ENCODE measurements around the gene PRSS33. TPM values are rescaled to one million over a fixed set of nuclear protein-coding genes. Genes with fewer than 3 reads are reported as not detected.
A peak's percentile ranks its signal among the peaks of the same experiment; 100 is the strongest.

PRSS33 gene
- total and polyA plus RNA-seq, 9 of the 15 experiments (the other 6 are each of a cell fraction or from before 2014, with no cell fraction given): not detected

GRCh38 chr16:2777231-2777902, 10.0 kb downstream of the PRSS33 start, which contains the start of gene ELOB (continued):
- TF ChIP-seq BRF2 (IDR thresholded peaks at IDR 0.05; ENCODE audit: borderline replicate concordance, insufficient read depth, insufficient read length): no peak
- no peak for TF ChIP-seq POLR3A (IDR thresholded peaks at IDR 0.05; ENCODE audit: borderline replicate concordance, extremely low read depth, insufficient read depth, insufficient read length)
- no peak for TF ChIP-seq HNRNPK (IDR thresholded peaks at IDR 0.05; ENCODE audit: low read depth, low read length, poor library complexity, severe bottlenecking)
- no peak for TF ChIP-seq ZNF398 (CRISPR knock-in tag; IDR thresholded peaks at IDR 0.05)
- no peak for TF ChIP-seq FOXA1 (IDR thresholded peaks at IDR 0.05; ENCODE audit: borderline replicate concordance)
- no peak for TF ChIP-seq MXD1 (CRISPR knock-in tag; IDR thresholded peaks at IDR 0.05; ENCODE audit: borderline replicate concordance, poor library complexity, severe bottlenecking)
- TF ChIP-seq ZBED1 (IDR thresholded peaks at IDR 0.05): no peak
- TF ChIP-seq, protein P1, sequence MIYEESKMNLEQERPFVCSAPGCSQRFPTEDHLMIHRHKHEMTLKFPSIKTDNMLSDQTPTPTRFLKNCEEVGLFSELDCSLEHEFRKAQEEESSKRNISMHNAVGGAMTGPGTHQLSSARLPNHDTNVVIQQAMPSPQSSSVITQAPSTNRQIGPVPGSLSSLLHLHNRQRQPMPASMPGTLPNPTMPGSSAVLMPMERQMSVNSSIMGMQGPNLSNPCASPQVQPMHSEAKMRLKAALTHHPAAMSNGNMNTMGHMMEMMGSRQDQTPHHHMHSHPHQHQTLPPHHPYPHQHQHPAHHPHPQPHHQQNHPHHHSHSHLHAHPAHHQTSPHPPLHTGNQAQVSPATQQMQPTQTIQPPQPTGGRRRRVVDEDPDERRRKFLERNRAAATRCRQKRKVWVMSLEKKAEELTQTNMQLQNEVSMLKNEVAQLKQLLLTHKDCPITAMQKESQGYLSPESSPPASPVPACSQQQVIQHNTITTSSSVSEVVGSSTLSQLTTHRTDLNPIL (CRISPR knock-in tag; IDR thresholded peaks at IDR 0.05): no peak
- TF ChIP-seq DNMT1 (IDR thresholded peaks at IDR 0.05): no peak
- no peak; the same call in none of the 2 replicates for TF ChIP-seq ZC3H4 (CRISPR knock-in tag; IDR thresholded peaks at IDR 0.05; ENCODE audit: borderline replicate concordance)
- TF ChIP-seq ZSCAN29 (IDR thresholded peaks at IDR 0.05): no peak
- 0 out of 2 replicates have a peak, but pooled peaks have one; percentile 65 for TF ChIP-seq THRB (CRISPR knock-in tag; conservative IDR thresholded peaks at IDR 0.05)
- TF ChIP-seq STAT5B (CRISPR knock-in tag; IDR thresholded peaks at IDR 0.05): no peak
- no peak for TF ChIP-seq ZBTB5 (IDR thresholded peaks at IDR 0.05)
- TF ChIP-seq TARDBP (IDR thresholded peaks at IDR 0.05): no peak

All from K562 (cell line).